ENCODE measurements around the gene FN3KRP. TPM values are rescaled to one million over a fixed set of nuclear protein-coding genes. Genes with fewer than 3 reads are reported as not detected.

The FN3KRP gene
- total RNA-seq, 4 donors from 2014 or later, result 11.5 to 27.5 (median 17.3) TPM

- TF ChIP-seq POLR2A (IDR thresholded peaks at IDR 0.05; ENCODE audit: low read depth), result no peak
- 85% methylated on average over 22 of the region's 22 CpGs for WGBS
- peaks cover 0 to 18% (median 3%) of the 10 kb centered on the region in 4 donors for H3K36me3 ChIP-seq
These were observed 23.2 kb upstream of the FN3KRP start for GRCh38 chr17:82693168-82693867.

GRCh38 chr17:82694647-82695046 lies 21.9 kb upstream of the FN3KRP start:
- WGBS, result 83% methylated on average over 2 of the region's 2 CpGs
- intact Hi-C loops (cut with DNase I), result no loop called here
- TF ChIP-seq EP300 (IDR thresholded peaks at IDR 0.05) (no peak), POLR2A (IDR thresholded peaks at IDR 0.05; ENCODE audit: low read depth) (no peak), CTCF (IDR thresholded peaks at IDR 0.05) (no peak), POLR2AphosphoS5 (IDR thresholded peaks at IDR 0.05) (no peak)

More at GRCh38 chr17:82693168-82693867, 23.2 kb upstream of the FN3KRP start:
- intact Hi-C loops (cut with DNase I), result no loop called here
- Histone ChIP-seq H3K4me3 (no peak overlapping the region), H3K9me3 (peaks cover 0 to 9% (median 4%) of the 10 kb centered on the region in 4 donors), H3K27ac (replicated peaks in 1 of 4) (no peak overlapping the region), H3K4me1 (peaks cover 10 to 17% (median 15%) of the 10 kb centered on the region in 4 donors), H3K27me3 (no peaks in the 10 kb centered on the region)
- DNase-seq (ENCODE audit: extremely low spot score), result no peak

GRCh38 chr17:82696259-82696658 lies 20.2 kb upstream of the FN3KRP start:
- Histone ChIP-seq H3K27ac (replicated peaks in 1 of 4) (no peak overlapping the region), H3K9me3 (peaks cover 0 to 9% (median 4%) of the 10 kb centered on the region in 4 donors), H3K4me3 (no peak overlapping the region), H3K27me3 (no peaks in the 10 kb centered on the region), H3K4me1 (peaks cover 15 to 27% (median 24%) of the 10 kb centered on the region in 4 donors), H3K36me3 (peaks cover 0 to 5% (median 2%) of the 10 kb centered on the region in 4 donors)
- intact Hi-C loops (cut with DNase I), result no loop called here
- 98% methylated on average over 15 of the region's 17 CpGs for WGBS
- no peak for DNase-seq (ENCODE audit: extremely low spot score)
- TF ChIP-seq POLR2AphosphoS5 (IDR thresholded peaks at IDR 0.05) (no peak), POLR2A (IDR thresholded peaks at IDR 0.05; ENCODE audit: low read depth) (no peak), CTCF (IDR thresholded peaks at IDR 0.05) (no peak), EP300 (IDR thresholded peaks at IDR 0.05) (no peak)

More at GRCh38 chr17:82694647-82695046, 21.9 kb upstream of the FN3KRP start:
- Histone ChIP-seq H3K27me3 (no peaks in the 10 kb centered on the region), H3K9me3 (peaks cover 0 to 9% (median 4%) of the 10 kb centered on the region in 4 donors), H3K36me3 (peaks cover 0 to 18% (median 3%) of the 10 kb centered on the region in 4 donors), H3K4me1 (peaks cover 15 to 25% (median 23%) of the 10 kb centered on the region in 4 donors), H3K27ac (replicated peaks in 1 of 4) (no peak overlapping the region), H3K4me3 (no peak overlapping the region)
- DNase-seq (ENCODE audit: extremely low spot score), result no peak

GRCh38 chr17:82696916-82697807 lies 19.3 kb upstream of the FN3KRP start:
- Histone ChIP-seq H3K36me3 (no peaks in the 10 kb centered on the region), H3K27ac (replicated peaks in 1 of 4) (peak overlapping the region in 1 of 4 donors; percentile 74), H3K4me3 (peak overlapping the region; percentile 75 to 89 (median 88)), H3K4me1 (peaks cover 15 to 28% (median 24%) of the 10 kb centered on the region in 4 donors), H3K27me3 (no peaks in the 10 kb centered on the region), H3K9me3 (peaks cover 0 to 9% (median 4%) of the 10 kb centered on the region in 4 donors)
- intact Hi-C loops (cut with DNase I), result no loop called here
- WGBS, result 53% methylated on average over 21 of the region's 48 CpGs
- TF ChIP-seq POLR2AphosphoS5 (IDR thresholded peaks at IDR 0.05), result no peak
- no peak for DNase-seq (ENCODE audit: extremely low spot score)

- H3K9me3 ChIP-seq, result peaks cover 0 to 9% (median 4%) of the 10 kb centered on the region in 4 donors
- H3K4me3 ChIP-seq, result peak overlapping the region; percentile 75 to 89 (median 88)
- no peaks in the 10 kb centered on the region for H3K27me3 ChIP-seq
- H3K27ac ChIP-seq (replicated peaks in 1 of 4), result peak overlapping the region; percentile 74 to 84 (median 78)
- H3K4me1 ChIP-seq, result peaks cover 15 to 33% (median 24%) of the 10 kb centered on the region in 4 donors
- no CpG with 5 or more reads among the region's 32 CpGs for whole genome bisulfite sequencing
- no peak for DNase-seq (ENCODE audit: extremely low spot score)
- intact Hi-C loops (cut with DNase I), result no loop called here
- TF ChIP-seq EP300 (IDR thresholded peaks at IDR 0.05) (no peak), CTCF (IDR thresholded peaks at IDR 0.05) (no peak)
- no peaks in the 10 kb centered on the region for H3K36me3 ChIP-seq
These were observed 18.8 kb upstream of the FN3KRP start for GRCh38 chr17:82697808-82698064.

All from esophagus muscularis mucosa (tissue), 4 donors.